NCI-H510A treated with DMSO at 0.1 percent for 48 hours (cell line): ENCODE measurements around the gene HAUS8.
"Not testable (repeated sequence)": the region's sequence is repeated elsewhere in the genome, so short reads cannot be mapped to it uniquely, and the experiment has no call there.

Experiments used
- DNase-seq: peaks from one replicate; lab custom pipeline; 2025; lab: John Stamatoyannopoulos, UW

Gene HAUS8

GRCh38 chr19:17035842-17036424 is 39.3 kb downstream of the HAUS8 start:
- no peak for DNase-seq

GRCh38 chr19:17031741-17032140 is 43.5 kb downstream of the HAUS8 start:
- no peak for DNase-seq

- DNase-seq, result no peak
Observed at GRCh38 chr19:17027535-17027975, 47.7 kb downstream of the HAUS8 start.

DNA sequence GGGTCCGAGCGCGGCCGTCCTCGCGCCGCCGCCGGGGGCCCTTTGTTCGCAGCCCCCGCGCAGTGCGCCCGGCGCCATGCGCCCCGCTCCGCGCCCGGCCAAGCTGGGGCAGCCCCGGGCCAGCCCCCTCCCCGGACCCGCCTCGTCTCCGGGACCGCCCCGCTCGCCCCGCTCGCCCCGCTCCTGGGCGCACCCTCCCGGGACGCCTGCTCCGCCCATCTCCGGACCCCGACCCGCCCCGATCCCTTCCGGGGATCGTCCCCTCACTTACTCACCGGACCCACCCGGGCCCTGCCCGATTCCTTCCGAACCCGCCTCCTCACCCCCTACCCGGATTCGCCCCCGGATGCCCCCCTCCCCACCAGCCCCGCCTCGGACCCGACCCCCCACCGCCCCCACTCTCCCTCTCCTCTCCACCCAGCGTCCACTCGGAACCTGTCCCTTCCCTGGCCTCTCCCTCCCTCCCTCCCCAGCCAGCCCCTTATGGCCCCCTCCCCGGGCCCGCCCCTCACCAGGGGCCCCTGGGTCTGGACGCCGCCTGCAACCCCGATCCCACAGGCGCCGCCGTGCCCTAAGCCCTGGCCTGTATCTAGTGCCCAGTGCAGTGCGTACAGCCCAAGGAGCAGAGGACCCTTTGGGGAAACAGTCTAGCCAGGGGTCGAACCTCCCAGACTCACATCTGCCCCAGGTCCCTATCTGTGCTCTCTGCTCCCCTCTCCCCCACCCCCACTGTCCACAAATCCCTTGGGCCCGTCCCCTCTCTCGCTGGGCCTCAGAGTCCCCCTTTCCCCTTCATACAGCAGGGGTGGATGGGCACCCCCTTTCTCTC is 48.3 kb downstream of the HAUS8 start, which contains the start of gene CPAMD8:
Gene CPAMD8, minus strand, starts transcription at position 105 of the 829 bp plus-strand sequence. CDS start 168 bp downstream, outside the sequence.
- DNase-seq, result no peak

DNA sequence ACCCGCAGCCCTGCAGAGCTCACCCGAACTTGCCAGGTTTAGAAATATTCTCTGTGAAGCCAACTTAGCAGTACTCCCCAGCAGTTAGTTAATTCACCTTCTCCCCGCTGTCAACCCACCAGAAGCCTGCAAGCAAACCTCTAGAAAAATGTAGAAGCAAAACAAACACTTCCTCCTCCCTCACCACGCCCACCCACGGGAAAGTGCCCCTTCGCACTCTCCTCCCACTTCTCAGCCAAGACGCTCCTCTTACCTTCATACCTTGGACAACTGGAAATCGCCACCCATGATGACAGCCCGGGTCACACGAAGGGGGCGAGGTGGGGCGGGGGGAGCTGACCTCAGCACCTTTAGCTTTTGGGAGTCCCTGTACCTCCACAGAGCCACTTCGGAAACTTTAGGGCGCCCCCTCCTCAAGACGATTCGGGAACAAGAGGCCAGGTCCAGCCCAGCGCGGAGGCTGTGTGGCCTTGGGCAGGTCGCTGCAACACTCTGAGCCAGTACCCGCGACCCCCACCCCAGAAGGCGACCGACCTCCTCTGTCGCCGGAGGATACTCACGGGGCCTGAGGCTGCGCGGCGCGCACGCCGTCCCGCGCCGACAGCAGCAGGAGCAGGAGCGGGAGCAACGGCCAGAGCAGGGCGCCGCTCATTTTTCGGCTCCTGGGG is 49.1 kb downstream of the HAUS8 start:
- DNase-seq, result no peak

DNA sequence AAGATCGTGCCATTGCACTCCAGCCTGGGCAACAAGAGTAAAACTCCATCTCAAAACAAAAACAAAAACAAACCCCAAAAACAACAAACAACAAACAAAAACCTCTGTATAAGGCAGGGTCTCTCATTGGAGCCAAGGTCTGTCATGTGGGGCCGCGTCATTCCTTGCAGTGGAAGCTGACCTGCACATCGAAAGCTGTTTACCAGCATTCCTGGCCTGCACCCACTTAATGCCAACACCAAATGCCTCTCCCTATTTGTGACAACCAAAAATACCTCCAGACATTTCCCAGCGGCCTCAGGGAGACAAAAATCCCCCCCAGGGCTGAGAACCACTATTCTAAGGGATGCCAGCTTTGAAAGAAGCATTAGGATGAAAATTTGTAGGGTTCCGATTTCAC is 49.9 kb downstream of the HAUS8 start:
- DNase-seq, result no peak

DNA sequence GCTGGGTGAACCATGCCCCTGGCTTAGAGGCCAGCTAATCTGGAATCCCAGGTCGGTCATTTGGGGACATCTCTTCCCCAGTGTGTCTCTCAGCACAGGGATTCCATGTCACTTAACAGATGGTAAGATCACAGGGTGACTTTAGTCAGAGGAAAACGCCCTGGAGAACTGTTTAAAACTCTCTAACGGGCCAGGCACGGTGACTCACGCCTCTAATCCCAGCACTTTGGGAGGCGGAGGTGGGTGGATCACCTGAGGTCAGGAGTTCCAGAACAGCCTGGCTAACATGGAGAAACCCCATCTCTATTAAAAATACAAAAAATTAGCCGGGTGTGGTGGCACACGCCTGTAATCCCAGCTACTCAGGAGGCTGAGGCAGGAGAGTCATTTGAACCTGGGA is 50.3 kb downstream of the HAUS8 start:
- DNase-seq, result not testable (repeated sequence)

GRCh38 chr19:17023805-17024204 is 51.4 kb downstream of the HAUS8 start:
- no peak for DNase-seq

- DNase-seq, result no peak
Observed at GRCh38 chr19:17022738-17023137, 52.5 kb downstream of the HAUS8 start.

GRCh38 chr19:17021793-17022590 is 53.3 kb downstream of the HAUS8 start:
- no peak for DNase-seq

DNA sequence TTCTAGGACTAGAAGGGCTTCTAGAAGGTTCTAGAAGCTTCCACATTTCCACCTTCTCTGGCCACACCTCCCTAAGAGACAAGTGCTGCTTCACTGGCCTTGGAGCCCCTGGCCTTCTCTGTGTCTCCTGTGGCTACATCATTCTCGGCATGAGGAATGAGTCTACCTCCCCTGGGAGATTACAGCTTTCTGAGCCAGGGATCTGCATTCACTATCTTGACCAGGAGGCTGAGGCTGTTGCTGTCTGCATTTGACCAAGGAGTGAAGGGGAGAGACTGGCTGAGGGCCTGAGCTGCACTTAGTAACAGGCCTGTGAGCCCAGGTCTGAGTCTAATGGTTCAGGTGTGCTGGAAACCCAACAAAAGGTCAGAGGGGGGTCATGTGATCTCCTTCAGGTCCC is 53.9 kb downstream of the HAUS8 start:
- no peak for DNase-seq

DNA sequence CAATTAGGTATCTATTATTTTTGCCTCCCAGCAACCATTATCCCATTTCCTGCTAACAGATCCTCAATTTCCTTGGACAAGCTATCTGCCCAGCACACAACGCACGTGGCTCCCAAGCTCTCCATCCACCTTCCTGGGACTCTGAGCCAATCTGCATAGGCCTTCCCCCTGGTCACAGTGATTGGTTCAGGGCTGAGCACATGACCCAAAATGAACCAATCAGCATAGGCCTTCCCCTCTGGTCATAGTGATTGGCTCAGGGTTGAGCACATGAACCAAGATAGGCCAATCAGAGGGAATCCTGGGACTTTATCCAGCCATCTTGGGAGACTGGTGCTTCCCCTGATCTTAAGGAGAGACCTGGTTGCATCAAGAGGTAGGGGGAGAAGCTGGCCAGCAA is 54.4 kb downstream of the HAUS8 start:
- DNase-seq, result no peak

GRCh38 chr19:17020385-17020784 is 54.9 kb downstream of the HAUS8 start:
- no peak for DNase-seq

DNA sequence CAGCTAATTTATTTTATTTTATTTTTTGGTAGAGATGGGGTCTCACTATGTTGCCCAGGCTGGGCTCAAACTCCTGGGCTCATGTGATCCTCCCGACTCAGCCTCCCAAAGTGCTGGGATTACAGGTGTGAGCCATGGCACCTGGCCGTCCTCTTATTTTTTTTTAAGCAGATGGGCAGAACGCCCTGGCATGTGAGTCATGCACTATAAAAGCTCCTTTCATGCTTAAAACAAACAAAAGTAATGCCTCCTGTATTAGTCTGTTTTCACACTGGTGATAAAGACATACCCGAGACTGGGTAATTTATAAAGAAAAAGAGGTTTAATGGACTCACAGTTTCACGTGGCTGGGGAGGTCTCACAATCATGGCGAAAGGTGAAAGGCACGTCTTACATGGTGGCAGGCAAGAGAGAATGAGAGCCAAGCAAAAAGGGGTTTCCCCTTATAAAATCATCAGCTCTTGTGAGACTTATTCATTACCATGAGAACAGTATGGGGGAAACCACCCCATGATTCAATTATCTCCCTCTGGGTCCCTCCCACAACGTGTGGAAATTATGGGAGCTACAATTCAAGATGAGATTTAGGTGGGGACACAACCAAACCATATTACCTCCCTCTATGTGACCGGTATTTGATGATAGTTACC is 60.9 kb downstream of the HAUS8 start:
- DNase-seq, result not testable (repeated sequence)

DNA sequence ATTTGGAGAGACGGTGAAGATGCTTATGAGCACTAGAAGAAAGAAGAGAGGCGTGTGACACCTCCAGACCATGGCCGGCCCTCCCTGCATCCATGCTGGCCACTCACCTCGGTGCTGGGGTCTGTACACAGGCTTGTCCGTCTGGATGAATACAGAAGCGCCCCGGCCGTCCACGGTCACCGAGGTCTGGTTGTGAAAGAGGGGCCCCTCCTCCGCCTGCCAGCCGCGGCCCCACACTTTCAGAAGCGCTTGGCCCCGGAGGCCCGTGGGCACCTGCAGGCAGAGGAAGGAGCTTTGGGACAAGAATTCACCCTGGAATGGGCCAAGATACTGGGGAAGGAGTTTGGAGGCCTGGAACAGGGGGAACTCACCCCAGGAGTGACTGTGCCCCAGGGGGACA is 63.8 kb downstream of the HAUS8 start:
- DNase-seq, result no peak

GRCh38 chr19:17006579-17006978 is 68.7 kb downstream of the HAUS8 start:
- no peak for DNase-seq

DNA sequence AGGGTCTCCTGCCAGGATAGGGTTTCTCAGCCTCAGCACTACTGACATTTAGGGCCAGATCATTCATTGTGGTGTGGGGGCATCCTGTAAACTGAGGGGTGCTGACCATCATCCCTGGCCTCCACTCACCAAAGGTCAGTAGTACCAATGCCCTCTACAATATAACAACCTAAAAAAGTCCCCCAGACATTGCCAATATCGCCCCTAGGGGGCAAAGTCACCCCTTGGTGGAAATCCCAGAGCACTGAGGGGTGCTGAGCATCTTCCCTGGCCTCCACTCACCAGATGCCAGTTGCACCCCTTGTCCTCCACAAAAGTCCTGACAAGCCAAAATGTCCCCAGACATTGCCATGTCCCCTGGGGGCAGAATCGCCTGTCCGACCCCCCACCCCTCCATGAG is 70.3 kb downstream of the HAUS8 start:
- no peak for DNase-seq

DNA sequence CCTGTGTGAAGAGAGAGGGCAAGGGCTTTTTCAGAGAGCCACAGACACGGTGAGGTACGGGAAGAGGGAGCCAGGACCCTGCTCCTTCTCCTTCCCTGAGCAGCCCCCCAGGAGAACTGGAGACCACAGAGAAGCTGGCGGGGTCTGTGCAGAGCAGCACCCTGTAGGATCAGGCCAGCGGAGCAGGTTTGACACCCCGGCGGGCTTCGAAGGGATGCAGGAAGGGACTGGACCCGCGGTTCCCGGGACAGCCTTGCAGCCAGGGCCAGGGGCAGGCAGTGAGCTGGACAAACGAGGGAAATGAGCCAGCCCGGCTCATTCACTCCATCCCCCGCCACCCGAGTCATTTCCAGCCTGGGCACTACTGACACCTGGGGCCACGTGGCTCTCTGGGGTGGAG is 70.9 kb downstream of the HAUS8 start:
- no peak for DNase-seq

DNA sequence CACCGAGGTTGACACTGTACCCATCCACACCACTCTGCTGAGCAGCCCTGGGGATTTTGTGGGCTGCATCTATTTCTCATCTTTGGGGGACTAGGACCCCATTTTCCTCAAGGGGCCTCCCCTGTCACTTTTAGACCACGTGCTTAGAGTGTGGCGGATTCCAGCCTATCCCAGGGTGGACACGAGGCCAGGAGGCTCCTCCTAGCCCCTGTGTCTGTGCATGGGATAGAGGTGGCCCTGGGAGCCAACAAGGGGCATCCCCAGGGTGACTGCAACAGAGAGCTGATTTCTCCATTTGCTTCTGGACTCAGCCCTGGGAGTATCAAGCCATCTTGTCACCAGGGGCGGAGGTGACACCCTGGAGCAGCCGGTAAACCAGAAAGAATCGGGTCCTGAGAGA is 72.8 kb downstream of the HAUS8 start:
- DNase-seq, result no peak

DNA sequence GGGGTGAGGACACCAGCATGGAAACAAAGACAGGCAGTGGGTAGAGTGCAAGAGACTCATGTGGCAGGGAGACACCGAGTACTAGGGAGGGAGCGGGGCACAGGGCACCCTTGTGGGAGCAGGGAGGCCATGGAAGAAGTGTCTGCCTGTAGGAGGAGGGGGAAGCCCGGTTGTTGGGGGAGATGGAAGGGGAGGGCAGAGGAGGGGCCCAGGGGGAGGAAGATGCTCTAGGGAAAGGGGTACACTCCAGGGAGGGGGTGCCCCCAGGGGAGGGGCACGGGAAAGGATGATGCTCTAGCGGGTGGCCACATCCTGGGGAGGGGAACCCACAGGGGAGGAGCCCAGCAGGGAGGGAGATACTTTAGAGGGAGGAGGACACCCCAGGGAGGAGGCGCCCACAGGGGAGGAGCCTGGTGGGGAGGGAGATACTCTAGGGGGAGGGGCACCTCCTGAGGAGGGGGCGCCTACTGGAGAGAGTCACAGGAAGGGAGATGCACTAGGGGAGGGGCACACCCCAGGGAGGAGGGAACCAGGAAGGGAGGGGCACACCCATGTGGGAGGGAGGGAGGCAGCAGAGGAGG is 73.6 kb downstream of the HAUS8 start:
- DNase-seq, result no peak
